CD14-positive monocyte (primary cell): Measurements from ENCODE around the gene GMDS. TPM values are rescaled to one million over a fixed set of nuclear protein-coding genes. Genes with fewer than 3 reads are reported as not detected.

Experiments used
- DNase-seq, 3 donors: peaks; one replicate each; pipeline ENCODE4 v3.0.0-alpha.2; 2011 to 2022
- H2AFZ ChIP-seq: 2 replicates; pipeline ENCODE4 v1.6.0; 2012; ENCODE audit warnings: mild to moderate bottlenecking, low read depth, low read length, inconsistent platforms; ENCODE audit not compliant: insufficient read depth, poor library complexity, severe bottlenecking
- H3K27ac ChIP-seq, 2 donors: 1 replicate in 1 of 2; 2 replicates in 1 of 2; pipeline ENCODE4 v1.5.1; 2012 to 2013; ENCODE audit warnings: low read length in 2 of 2, control low read depth in 1 of 2, inconsistent platforms in 1 of 2, low read depth in 1 of 2, mild to moderate bottlenecking in 1 of 2
- H3K27me3 ChIP-seq, 2 donors: one replicate each; pipeline versions ENCODE4 v1.6.0 to v1.6.1; 2011 to 2013; ENCODE audit warnings: low read length in 2 of 2; ENCODE audit not compliant: control insufficient read depth in 2 of 2, insufficient read depth in 2 of 2
- H3K36me3 ChIP-seq, 2 donors: replicated peaks in 1 of 2; 1 replicate in 1 of 2; 2 replicates in 1 of 2; pipeline versions ENCODE4 v1.5.1 to v1.6.1; 2012 to 2013; ENCODE audit warnings: low read length in 2 of 2, control low read depth in 1 of 2, inconsistent platforms in 1 of 2, mild to moderate bottlenecking in 1 of 2; ENCODE audit not compliant: insufficient read depth in 2 of 2, control insufficient read depth in 1 of 2
- H3K4me1 ChIP-seq, 2 donors: 1 replicate in 1 of 2; 2 replicates in 1 of 2; pipeline versions ENCODE4 v1.5.1 to v1.6.1; 2012 to 2013; ENCODE audit warnings: low read length in 2 of 2, control low read depth in 1 of 2, inconsistent platforms in 1 of 2, mild to moderate bottlenecking in 1 of 2, moderate library complexity in 1 of 2; ENCODE audit not compliant: insufficient read depth in 2 of 2, control insufficient read depth in 1 of 2
- H3K4me2 ChIP-seq: replicated peaks from 2 replicates; pipeline ENCODE3; 2012; ENCODE audit warnings: low read length, moderate library complexity, mild to moderate bottlenecking; ENCODE audit not compliant: poor library complexity, severe bottlenecking; ENCODE audit errors: extremely low read depth
- H3K4me3 ChIP-seq, 3 experiments: fragments of 200-600 bp in 1 of 3; sonication (generic) in 1 of 3; replicated peaks in 1 of 3; 1 replicate in 2 of 3; 2 replicates in 1 of 3; pipeline ENCODE4 v1.5.1; 2011 to 2013; ENCODE audit warnings: low read length in 3 of 3, mild to moderate bottlenecking in 3 of 3, control low read depth in 2 of 3, low read depth in 2 of 3, inconsistent platforms in 1 of 3, moderate library complexity in 1 of 3
- H3K79me2 ChIP-seq: 2 replicates; pipeline ENCODE4 v1.6.0; 2012; ENCODE audit warnings: mild to moderate bottlenecking, control low read depth, inconsistent platforms, low read length, moderate library complexity; ENCODE audit not compliant: insufficient read depth
- H3K9ac ChIP-seq: 2 replicates; pipeline ENCODE4 v1.6.0; 2017; ENCODE audit warnings: low read length, mild to moderate bottlenecking; ENCODE audit not compliant: insufficient read depth, poor library complexity, severe bottlenecking
- H3K9me3 ChIP-seq, 2 donors: replicated peaks in 1 of 2; 1 replicate in 1 of 2; 2 replicates in 1 of 2; pipeline versions ENCODE4 v1.5.1 to v1.6.1; 2012 to 2013; ENCODE audit warnings: low read length in 2 of 2, control low read depth in 1 of 2; ENCODE audit not compliant: control insufficient read depth in 1 of 2, insufficient read depth in 1 of 2
- H4K20me1 ChIP-seq: 2 replicates; pipeline ENCODE4 v1.6.0; 2012; ENCODE audit warnings: mild to moderate bottlenecking, low read length, control low read depth, moderate library complexity; ENCODE audit not compliant: insufficient read depth
- H3K27ac Mint-ChIP-seq, 7 donors: one replicate each; pipeline ENCODE4 v1.8.0; 2020; ENCODE audit warnings: mild to moderate bottlenecking in 7 of 7, mixed read lengths in 7 of 7, moderate library complexity in 6 of 7, inconsistent platforms in 2 of 7
- H3K27me3 Mint-ChIP-seq, 3 donors: one replicate each; pipeline ENCODE4 v1.8.0; 2021 to 2022; ENCODE audit warnings: low read depth in 3 of 3, mild to moderate bottlenecking in 3 of 3, mixed read lengths in 3 of 3, moderate library complexity in 3 of 3, inconsistent platforms in 1 of 3
- H3K36me3 Mint-ChIP-seq, 2 donors: one replicate each; pipeline ENCODE4 v1.8.0; 2020; ENCODE audit warnings: mixed read lengths in 2 of 2, inconsistent platforms in 1 of 2, mild to moderate bottlenecking in 1 of 2
- H3K4me1 Mint-ChIP-seq: one replicate; pipeline ENCODE4 v1.8.0; 2020; ENCODE audit warnings: mild to moderate bottlenecking, mixed read lengths
- H3K4me3 Mint-ChIP-seq, 2 donors: one replicate each; pipeline ENCODE4 v1.8.0; 2020; ENCODE audit warnings: mild to moderate bottlenecking in 2 of 2, mixed read lengths in 2 of 2, moderate library complexity in 1 of 2
- H3K9me3 Mint-ChIP-seq, 7 donors: one replicate each; pipeline ENCODE4 v1.8.0; 2020 to 2022; ENCODE audit warnings: mixed read lengths in 7 of 7, mild to moderate bottlenecking in 6 of 7, moderate library complexity in 6 of 7, inconsistent platforms in 2 of 7
- CTCF ChIP-seq: fragments of 200-600 bp; IDR thresholded peaks from one replicate; pipeline ENCODE4 v1.8.0; 2022; ENCODE audit warnings: antibody characterized with exemption, mild to moderate bottlenecking
- WGBS: methylation state at CpG from one replicate; pipeline ENCODE4 v1.1.5; 2013; ENCODE audit warnings: missing lambda C conversion rate; ENCODE audit not compliant: insufficient coverage; 5-methylcytosine and 5-hydroxymethylcytosine counted together
- intact Hi-C, 2 donors: fragments of 100-400 bp; cut with micrococcal nuclease; formaldehyde crosslinking; loops; one replicate each; pipeline versions ENCODE4 v1.15.0 to v1.15.1; 2023
- polyA plus RNA-seq, 3 donors: library from polyadenylated mRNA; depleted of rRNA in 1 of 3; unstranded in 2 of 3; stranded (reverse) in 1 of 3; fragments of 300-500 nt in 2 of 3; fragments of >200 nt in 1 of 3; fragmentation: Illumina TruSeq in 2 of 3; gene quantifications; 1 replicate in 2 of 3; 2 replicates in 1 of 3; pipeline ENCODE4 v1.2.3, GENCODE V29; 2012 to 2021

Gene GMDS
- polyA plus RNA-seq, 3 donors, result 10.5 to 19.9 (median 17.6) TPM

- no peaks in the 10 kb centered on the region for H4K20me1 ChIP-seq
- peak overlapping the region; percentile 10 for H3K4me2 ChIP-seq
- no peaks in the 10 kb centered on the region for H3K36me3 ChIP-seq
- intact Hi-C loops, result loop anchor here (2.0 to 5.0 kb wide), 2 partner anchors 499 to 502 kb away; no protein-coding TSS in a partner anchor
- H3K9ac ChIP-seq, result no peak overlapping the region
- H3K4me3 ChIP-seq, result peak overlapping the region in 1 of 3 experiments; percentile 13
- no peaks in the 10 kb centered on the region for H3K9me3 ChIP-seq
- peak in 2 of 3 donors; percentile 27 to 37 for DNase-seq
- Mint-ChIP-seq H3K4me1 (peaks cover 7% of the 10 kb centered on the region), H3K9me3 (no peaks in the 10 kb centered on the region), H3K4me3 (peak overlapping the region in 1 of 2 donors; percentile 57), H3K27me3 (no peaks in the 10 kb centered on the region), H3K36me3 (peaks cover 0 to 4% of the 10 kb centered on the region in 2 donors), H3K27ac (no peak overlapping the region)
- no peaks in the 10 kb centered on the region for H3K79me2 ChIP-seq
- 6% methylated on average over 5 of the region's 6 CpGs for WGBS
- no peaks in the 10 kb centered on the region for H3K27me3 ChIP-seq
- peak; percentile 72 for TF ChIP-seq CTCF
- H3K27ac ChIP-seq, result no peak overlapping the region
- no peak overlapping the region for H2AFZ ChIP-seq
- H3K4me1 ChIP-seq, result peaks cover 9 to 17% of the 10 kb centered on the region in 2 donors
Measured at GRCh38 chr6:2103765-2104523, 141.5 kb downstream of the GMDS start.

- Histone ChIP-seq H3K27ac (no peak overlapping the region), H4K20me1 (no peaks in the 10 kb centered on the region), H3K9me3 (no peaks in the 10 kb centered on the region), H3K4me3 (no peak overlapping the region), H2AFZ (no peak overlapping the region), H3K27me3 (no peaks in the 10 kb centered on the region), H3K9ac (no peak overlapping the region), H3K4me1 (peaks cover 9 to 17% of the 10 kb centered on the region in 2 donors), H3K79me2 (no peaks in the 10 kb centered on the region), H3K4me2 (no peak overlapping the region), H3K36me3 (no peaks in the 10 kb centered on the region)
- intact Hi-C loops, result loop anchor here in 1 of 2 donors (5.0 kb wide), 1 partner anchor 501 kb away; no protein-coding TSS in a partner anchor
- Mint-ChIP-seq H3K4me3 (no peak overlapping the region), H3K9me3 (no peaks in the 10 kb centered on the region), H3K4me1 (peaks cover 7% of the 10 kb centered on the region), H3K36me3 (no peaks in the 10 kb centered on the region), H3K27ac (no peak overlapping the region), H3K27me3 (no peaks in the 10 kb centered on the region)
- WGBS, result no CpG with 5 or more reads among the region's 5 CpGs
- TF ChIP-seq CTCF, result no peak
- no peak for DNase-seq
Measured at GRCh38 chr6:2102966-2103365, 142.4 kb downstream of the GMDS start.
